ENCODE results near the gene KCNV2. TPM values are rescaled to one million over a fixed set of nuclear protein-coding genes. Genes with fewer than 3 reads are reported as not detected.

The KCNV2 gene
- polyA plus RNA-seq, 1 donor: 0.09 TPM

DNA sequence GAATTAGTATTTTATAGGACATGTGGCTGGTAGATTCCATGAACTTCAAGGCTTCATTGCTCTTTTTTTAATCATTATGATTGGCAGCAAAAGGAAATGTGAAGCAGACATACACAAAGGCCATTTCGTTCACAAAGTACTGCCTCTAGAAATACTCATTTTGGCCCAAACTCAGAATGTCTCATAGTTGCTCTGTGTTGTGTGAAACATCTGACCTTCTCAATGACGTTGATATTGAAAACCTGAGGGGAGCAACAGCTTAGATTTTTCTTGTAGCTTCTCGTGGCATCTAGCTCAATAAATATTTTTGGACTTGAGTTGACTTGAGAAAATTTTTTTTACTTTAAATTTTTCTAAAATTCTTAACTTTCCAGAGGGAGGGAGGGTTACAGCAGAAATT, 12.4 kb downstream of the KCNV2 start:
- peaks cover 4% of the 10 kb centered on the region for H3K27me3 ChIP-seq (ENCODE audit: control insufficient read depth, insufficient read depth, low read length)
- 89% methylated on average over 3 of the region's 3 CpGs for WGBS (ENCODE audit: insufficient coverage, low lambda C conversion rate)
- H3K9me3 ChIP-seq (ENCODE audit: control insufficient read depth, low read depth, low read length): no peaks in the 10 kb centered on the region
- H3K4me1 ChIP-seq (ENCODE audit: control insufficient read depth, insufficient read depth, low read length): no peaks in the 10 kb centered on the region
- H3K4me3 ChIP-seq (ENCODE audit: low read length): no peak overlapping the region
- DNase-seq: no peak
- H3K27ac ChIP-seq (ENCODE audit: low read length): no peak overlapping the region
- H3K36me3 ChIP-seq (ENCODE audit: control insufficient read depth, insufficient read depth, low read length): no peaks in the 10 kb centered on the region

DNA sequence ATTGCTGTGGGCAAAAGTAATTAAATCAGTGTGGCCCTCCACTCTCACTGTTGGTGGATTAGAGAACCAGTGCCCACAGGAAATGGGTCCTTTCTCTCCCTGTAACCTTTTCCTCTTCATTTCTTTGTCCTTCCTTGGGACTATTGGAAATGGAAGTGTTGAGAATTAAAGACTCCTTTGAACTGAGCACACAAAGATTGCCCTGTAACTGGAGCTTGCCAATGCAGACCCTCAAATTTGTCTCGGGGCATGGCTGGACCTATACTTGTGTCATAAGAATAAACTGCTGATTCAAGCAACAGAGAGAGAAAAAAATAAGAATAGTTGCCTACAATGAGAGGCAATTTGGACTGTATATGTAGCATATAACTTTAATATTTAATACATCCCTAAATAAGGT, 13.7 kb downstream of the KCNV2 start:
- Histone ChIP-seq H3K36me3 (ENCODE audit: control insufficient read depth, insufficient read depth, low read length) (no peaks in the 10 kb centered on the region), H3K4me1 (ENCODE audit: control insufficient read depth, insufficient read depth, low read length) (no peaks in the 10 kb centered on the region), H3K4me3 (ENCODE audit: low read length) (no peak overlapping the region), H3K9me3 (ENCODE audit: control insufficient read depth, low read depth, low read length) (no peaks in the 10 kb centered on the region), H3K27me3 (ENCODE audit: control insufficient read depth, insufficient read depth, low read length) (peaks cover 4% of the 10 kb centered on the region), H3K27ac (ENCODE audit: low read length) (no peak overlapping the region)
- no CpG with 5 or more reads among the region's 1 CpG for WGBS (ENCODE audit: insufficient coverage, low lambda C conversion rate)
- no peak for DNase-seq

DNA sequence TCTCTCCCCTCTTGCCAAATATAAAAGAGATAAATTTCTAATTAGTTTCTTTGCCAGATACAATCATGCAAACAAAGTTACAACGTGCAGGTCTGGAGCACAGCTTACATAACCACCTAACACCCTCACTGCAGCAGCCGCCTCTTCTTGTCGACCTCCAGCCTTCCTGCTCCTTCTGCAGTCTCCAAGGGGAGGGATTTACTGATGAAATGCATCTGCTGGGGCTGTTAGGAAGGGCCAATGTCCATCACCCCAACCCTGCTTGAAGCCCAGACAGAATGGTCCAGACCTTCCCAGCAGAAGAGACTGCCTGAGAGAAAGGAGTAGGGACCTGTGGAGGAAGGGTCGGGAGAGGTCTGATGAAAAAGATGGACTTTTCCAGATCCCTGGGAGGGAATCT, 15.2 kb downstream of the KCNV2 start:
- no peak for DNase-seq
- no CpG with 5 or more reads among the region's 4 CpGs for WGBS (ENCODE audit: insufficient coverage, low lambda C conversion rate)
- no peak overlapping the region for H3K27ac ChIP-seq (ENCODE audit: low read length)

DNA sequence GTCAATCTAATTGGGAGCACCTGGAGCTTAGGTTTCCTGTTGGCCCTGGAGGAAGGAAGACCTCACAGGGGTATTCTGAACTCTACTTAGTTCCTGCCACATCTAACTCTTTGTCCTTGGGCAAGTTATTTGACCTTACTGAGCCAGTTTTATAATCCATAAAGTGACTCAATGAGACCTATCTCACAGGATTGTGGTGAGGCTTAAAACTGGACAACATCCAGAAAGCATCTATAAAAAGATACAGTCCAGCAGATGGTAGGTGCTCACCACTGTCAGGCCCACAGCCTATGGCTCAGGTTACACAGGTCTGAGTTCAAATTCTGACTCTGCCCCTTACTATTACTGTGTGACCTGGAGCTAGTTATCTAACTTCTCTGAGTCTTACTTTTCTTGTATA, 23.3 kb downstream of the KCNV2 start:
- Histone ChIP-seq H3K4me3 (ENCODE audit: low read length) (no peak overlapping the region), H3K36me3 (ENCODE audit: control insufficient read depth, insufficient read depth, low read length) (no peaks in the 10 kb centered on the region), H3K27me3 (ENCODE audit: control insufficient read depth, insufficient read depth, low read length) (no peaks in the 10 kb centered on the region), H3K9me3 (ENCODE audit: control insufficient read depth, low read depth, low read length) (no peaks in the 10 kb centered on the region), H3K4me1 (ENCODE audit: control insufficient read depth, insufficient read depth, low read length) (no peaks in the 10 kb centered on the region), H3K27ac (ENCODE audit: low read length) (no peak overlapping the region)
- DNase-seq: no peak

More for the DNA sequence above, 15.2 kb downstream of the KCNV2 start:
- H3K36me3 ChIP-seq (ENCODE audit: control insufficient read depth, insufficient read depth, low read length): no peaks in the 10 kb centered on the region
- H3K4me3 ChIP-seq (ENCODE audit: low read length): no peak overlapping the region
- no peaks in the 10 kb centered on the region for H3K9me3 ChIP-seq (ENCODE audit: control insufficient read depth, low read depth, low read length)
- H3K4me1 ChIP-seq (ENCODE audit: control insufficient read depth, insufficient read depth, low read length): no peaks in the 10 kb centered on the region
- H3K27me3 ChIP-seq (ENCODE audit: control insufficient read depth, insufficient read depth, low read length): peaks cover 4% of the 10 kb centered on the region

DNA sequence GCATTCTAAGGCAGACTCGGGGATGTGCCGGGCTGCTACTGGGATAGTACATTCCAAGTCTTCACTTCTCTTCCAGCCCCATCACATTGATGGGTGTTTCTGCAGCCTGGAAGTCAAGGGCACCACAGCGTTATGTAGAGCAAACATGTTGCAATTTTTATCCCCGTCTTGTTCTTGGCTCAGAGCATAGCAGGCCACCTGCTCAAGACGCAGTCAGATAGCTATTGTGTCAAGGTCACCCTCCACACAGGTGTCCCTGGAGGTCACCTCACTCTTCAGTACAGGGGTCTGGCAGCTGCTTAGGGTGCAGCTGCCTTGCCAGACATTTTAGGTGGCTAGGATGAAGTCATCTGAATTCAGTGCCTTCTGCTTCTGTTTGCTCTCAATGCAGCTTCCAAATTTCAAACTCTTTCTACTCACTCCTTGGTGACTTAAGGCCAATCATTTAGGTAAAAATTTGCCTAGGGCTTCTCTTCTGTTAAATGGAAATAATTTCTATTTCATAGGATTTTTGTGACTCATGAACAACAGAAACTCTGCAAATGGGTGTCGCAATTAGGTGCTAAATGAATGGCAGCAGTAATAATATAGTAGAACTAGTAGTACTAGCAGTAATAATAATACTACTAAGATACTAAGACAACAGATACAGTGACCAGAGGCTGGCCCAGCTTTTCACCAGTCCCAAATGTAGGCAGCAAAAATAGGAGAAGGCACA, 24.3 kb downstream of the KCNV2 start:
- no peaks in the 10 kb centered on the region for H3K27me3 ChIP-seq (ENCODE audit: control insufficient read depth, insufficient read depth, low read length)
- WGBS (ENCODE audit: insufficient coverage, low lambda C conversion rate): 100% methylated on average over 1 of the region's 6 CpGs
- no peak for DNase-seq
- no peaks in the 10 kb centered on the region for H3K4me1 ChIP-seq (ENCODE audit: control insufficient read depth, insufficient read depth, low read length)
- no peak overlapping the region for H3K27ac ChIP-seq (ENCODE audit: low read length)
- no peaks in the 10 kb centered on the region for H3K9me3 ChIP-seq (ENCODE audit: control insufficient read depth, low read depth, low read length)
- H3K4me3 ChIP-seq (ENCODE audit: low read length): no peak overlapping the region
- no peaks in the 10 kb centered on the region for H3K36me3 ChIP-seq (ENCODE audit: control insufficient read depth, insufficient read depth, low read length)

DNA sequence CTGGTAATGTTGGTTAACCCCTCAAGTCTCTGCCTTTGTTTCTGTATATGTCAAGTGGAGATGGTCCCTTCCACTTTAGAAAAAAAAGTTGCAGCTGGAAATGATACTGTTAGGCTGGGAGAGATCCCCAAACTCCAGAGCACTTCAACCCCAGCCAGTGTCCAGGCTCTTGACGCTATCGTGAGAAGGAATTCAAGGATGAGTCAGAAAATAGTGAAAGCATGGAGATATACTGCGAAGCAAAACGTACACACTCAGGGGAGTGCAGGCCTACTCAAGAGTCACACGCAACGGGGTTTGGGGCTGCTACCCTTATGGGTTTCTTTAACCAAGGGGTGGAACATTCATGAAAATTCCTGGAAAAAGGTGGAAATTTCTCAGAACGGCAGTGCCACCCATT, 24.9 kb downstream of the KCNV2 start:
- no peaks in the 10 kb centered on the region for H3K4me1 ChIP-seq (ENCODE audit: control insufficient read depth, insufficient read depth, low read length)
- no peak overlapping the region for H3K4me3 ChIP-seq (ENCODE audit: low read length)
- no peaks in the 10 kb centered on the region for H3K9me3 ChIP-seq (ENCODE audit: control insufficient read depth, low read depth, low read length)
- DNase-seq: no peak
- no CpG with 5 or more reads among the region's 7 CpGs for WGBS (ENCODE audit: insufficient coverage, low lambda C conversion rate)
- no peaks in the 10 kb centered on the region for H3K27me3 ChIP-seq (ENCODE audit: control insufficient read depth, insufficient read depth, low read length)
- no peak overlapping the region for H3K27ac ChIP-seq (ENCODE audit: low read length)
- no peaks in the 10 kb centered on the region for H3K36me3 ChIP-seq (ENCODE audit: control insufficient read depth, insufficient read depth, low read length)

DNA sequence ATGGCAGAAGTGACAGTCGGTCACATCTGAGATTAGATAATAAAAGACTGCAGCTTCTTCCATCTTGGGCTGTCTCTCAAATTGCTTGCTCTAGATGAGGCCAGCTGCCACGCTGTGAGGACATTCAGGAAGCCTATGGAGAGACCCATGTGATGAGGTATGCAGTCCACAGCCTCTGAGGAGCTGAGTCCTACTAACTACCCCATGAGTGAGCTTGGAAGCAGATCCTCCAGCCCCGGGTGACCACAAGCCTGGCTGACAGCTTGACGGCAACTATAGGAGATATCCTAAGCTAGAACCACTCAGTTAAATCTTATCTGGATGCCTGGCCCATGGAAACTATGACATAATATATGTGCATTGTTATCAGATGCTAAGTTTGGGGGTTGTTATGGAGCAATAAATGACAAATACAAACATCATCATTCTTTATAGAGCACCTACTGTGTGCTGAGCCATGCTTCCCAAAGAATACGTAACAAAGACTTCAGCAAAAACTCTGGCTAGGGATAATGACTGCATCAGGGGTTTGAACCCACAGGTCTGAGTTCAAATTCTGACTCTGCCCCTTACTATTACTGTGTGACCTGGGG, 26.7 kb downstream of the KCNV2 start:
- DNase-seq: no peak
- Histone ChIP-seq H3K4me1 (ENCODE audit: control insufficient read depth, insufficient read depth, low read length) (no peaks in the 10 kb centered on the region), H3K27me3 (ENCODE audit: control insufficient read depth, insufficient read depth, low read length) (no peaks in the 10 kb centered on the region), H3K4me3 (ENCODE audit: low read length) (no peak overlapping the region), H3K36me3 (ENCODE audit: control insufficient read depth, insufficient read depth, low read length) (no peaks in the 10 kb centered on the region), H3K27ac (ENCODE audit: low read length) (no peak overlapping the region), H3K9me3 (ENCODE audit: control insufficient read depth, low read depth, low read length) (no peaks in the 10 kb centered on the region)
- no CpG with 5 or more reads among the region's 5 CpGs for WGBS (ENCODE audit: insufficient coverage, low lambda C conversion rate)

DNA sequence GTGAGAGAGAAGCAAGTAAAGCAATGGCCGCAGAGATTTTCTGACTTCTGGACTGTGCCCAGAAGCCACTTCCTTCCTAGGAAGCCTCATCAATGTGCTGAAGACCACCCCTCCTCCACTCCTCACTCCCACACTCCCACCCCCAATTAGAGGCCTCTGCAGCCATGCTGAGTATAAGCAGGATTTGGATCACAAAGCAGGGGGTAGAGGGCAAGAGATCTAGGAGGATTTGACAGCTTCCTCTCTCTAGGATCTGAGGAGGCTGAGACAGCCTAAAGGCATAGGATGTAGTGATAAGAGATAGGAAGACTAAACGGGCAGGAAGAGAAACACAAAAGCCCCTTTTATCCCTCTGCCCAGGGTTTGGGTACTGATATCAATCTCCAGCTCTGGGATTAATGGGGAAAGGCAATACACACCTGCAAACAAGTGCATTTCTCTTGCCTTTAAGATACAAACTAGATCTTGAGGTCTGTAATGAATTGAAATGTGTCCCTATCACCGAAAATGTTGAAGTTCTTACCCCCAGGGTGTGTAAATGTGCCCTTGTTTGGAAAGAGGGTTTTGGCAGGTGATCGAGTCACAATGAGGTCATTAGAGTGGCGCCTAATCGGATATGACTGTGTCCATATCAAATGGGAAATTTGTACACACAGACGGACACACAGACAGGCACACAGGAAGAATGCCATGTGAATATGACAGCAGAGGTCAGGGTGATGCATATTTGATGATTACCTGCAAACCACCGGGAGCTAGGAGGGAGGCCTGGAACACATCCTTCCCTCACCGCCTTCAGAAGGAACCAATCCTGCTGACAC, 28.5 kb downstream of the KCNV2 start:
- Histone ChIP-seq H3K27me3 (ENCODE audit: control insufficient read depth, insufficient read depth, low read length) (no peaks in the 10 kb centered on the region), H3K9me3 (ENCODE audit: control insufficient read depth, low read depth, low read length) (no peaks in the 10 kb centered on the region), H3K4me3 (ENCODE audit: low read length) (no peak overlapping the region), H3K27ac (ENCODE audit: low read length) (no peak overlapping the region), H3K4me1 (ENCODE audit: control insufficient read depth, insufficient read depth, low read length) (no peaks in the 10 kb centered on the region), H3K36me3 (ENCODE audit: control insufficient read depth, insufficient read depth, low read length) (no peaks in the 10 kb centered on the region)
- DNase-seq: no peak
- WGBS (ENCODE audit: insufficient coverage, low lambda C conversion rate): no CpG with 5 or more reads among the region's 9 CpGs

DNA sequence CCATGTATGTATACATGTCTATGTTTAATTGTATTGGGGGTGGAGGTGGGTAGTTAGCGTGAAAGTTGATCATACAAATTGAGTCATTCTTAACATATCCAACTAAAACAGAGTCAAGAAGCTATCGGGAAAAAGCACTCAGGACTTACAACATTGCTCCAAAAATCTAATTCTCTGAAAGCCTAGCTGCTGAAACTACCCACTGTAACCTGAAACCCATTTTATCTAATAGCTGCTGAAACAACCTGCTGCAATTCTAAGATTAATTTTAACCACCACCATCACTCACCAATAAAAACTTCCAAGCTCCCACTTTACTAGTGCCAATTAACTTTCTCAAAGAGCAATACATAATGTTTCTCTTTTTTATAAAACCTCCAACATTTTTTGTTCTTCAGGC, 32.2 kb downstream of the KCNV2 start:
- no peak overlapping the region for H3K4me3 ChIP-seq (ENCODE audit: low read length)
- no peak for DNase-seq
- no peaks in the 10 kb centered on the region for H3K4me1 ChIP-seq (ENCODE audit: control insufficient read depth, insufficient read depth, low read length)
- H3K27ac ChIP-seq (ENCODE audit: low read length): no peak overlapping the region
- H3K9me3 ChIP-seq (ENCODE audit: control insufficient read depth, low read depth, low read length): no peaks in the 10 kb centered on the region
- H3K27me3 ChIP-seq (ENCODE audit: control insufficient read depth, insufficient read depth, low read length): no peaks in the 10 kb centered on the region
- H3K36me3 ChIP-seq (ENCODE audit: control insufficient read depth, insufficient read depth, low read length): no peaks in the 10 kb centered on the region
- 100% methylated on average over 1 of the region's 2 CpGs for WGBS (ENCODE audit: insufficient coverage, low lambda C conversion rate)

DNA sequence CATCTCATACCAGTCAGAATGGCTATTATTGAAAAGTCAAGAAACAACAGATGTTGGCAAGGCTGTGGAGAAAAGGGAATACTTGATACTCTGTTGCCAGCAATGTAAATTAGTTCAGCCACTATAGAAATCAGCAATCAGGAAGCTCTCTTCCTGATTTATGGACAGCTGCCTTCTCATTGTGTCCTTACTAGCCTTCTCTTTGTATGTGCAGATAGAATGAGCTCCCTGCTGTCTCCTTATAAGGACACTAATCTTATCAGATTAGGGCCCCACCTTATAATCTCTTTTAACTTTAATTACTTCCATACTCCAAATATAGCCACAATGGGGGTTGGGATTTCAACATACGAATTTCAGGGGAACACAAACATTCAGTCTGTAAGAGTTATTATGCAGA, 38.0 kb downstream of the KCNV2 start:
- WGBS (ENCODE audit: insufficient coverage, low lambda C conversion rate): no CpG with 5 or more reads among the region's 1 CpG
- Histone ChIP-seq H3K36me3 (ENCODE audit: control insufficient read depth, insufficient read depth, low read length) (no peaks in the 10 kb centered on the region), H3K4me3 (ENCODE audit: low read length) (no peak overlapping the region), H3K27me3 (ENCODE audit: control insufficient read depth, insufficient read depth, low read length) (no peaks in the 10 kb centered on the region), H3K27ac (ENCODE audit: low read length) (no peak overlapping the region), H3K9me3 (ENCODE audit: control insufficient read depth, low read depth, low read length) (no peaks in the 10 kb centered on the region), H3K4me1 (ENCODE audit: control insufficient read depth, insufficient read depth, low read length) (no peaks in the 10 kb centered on the region)
- no peak for DNase-seq

Data from large intestine (tissue), 3 donors.